K562 (cell line): ENCODE data around the gene TUBB4B. TPM values are rescaled to one million over a fixed set of nuclear protein-coding genes. Genes with fewer than 3 reads are reported as not detected.
A peak's percentile ranks its signal among the peaks of the same experiment; 100 is the strongest.

ENCODE experiments used
- ATAC-seq: fragments of 200-7000 bp; cut with Tn5 transposase; 3 replicates; pipeline ENCODE4 v1.9.1; 2020; ENCODE audit warnings: moderate library complexity
- BruUV-seq: library from RNA; stranded (reverse); fragments of 400-500 nt; replicated peaks from 2 replicates; lab custom pipeline; 2021; lab: Mats Ljungman, UMichigan
- CTCF ChIA-PET: fragments of 300-600 bp; formaldehyde crosslinking; extraction: SDS; loops from one replicate; lab custom pipeline; 2021; ENCODE audit warnings: low intra/inter-chr PET ratio; lab: Yijun Ruan, JAX
- POLR2A ChIA-PET: fragments of 300-600, 350-650 bp; sonication (Branson Sonifier 250); formaldehyde crosslinking; extraction: SDS; loops from one replicate; lab custom pipeline; 2021; ENCODE audit warnings: antibody characterized with exemption, inconsistent platforms; lab: Yijun Ruan, JAX
- DNase-seq, 4 experiments: peaks; one replicate each; pipeline versions ENCODE4 v3.0.0 to v3.0.0-alpha.2; 2011 to 2018; ENCODE audit warnings: low spot score in 3 of 4, mixed read lengths in 3 of 4; ENCODE audit errors: extremely low read depth in 1 of 4
- FAIRE-seq: peaks from 2 replicates; lab custom pipeline; 2011; peaks lifted over from hg19 to GRCh38; lab: Jason Lieb, UNC
- H2AFZ ChIP-seq: 2 replicates; pipeline ENCODE4 v1.6.0; 2011; ENCODE audit warnings: low read depth, low read length, control low read depth, inconsistent platforms
- H3K27ac ChIP-seq: fragments of 200-600 bp; 3 replicates; pipeline ENCODE4 v1.8.0; 2011; ENCODE audit warnings: low read depth, mild to moderate bottlenecking, control low read depth, inconsistent platforms, low read length, moderate library complexity, mixed read lengths; ENCODE audit errors: extremely low read depth
- H3K27me3 ChIP-seq, 2 experiments: fragments of 300-600 bp in 1 of 2; 2 replicates in 1 of 2; 3 replicates in 1 of 2; pipeline versions ENCODE4 v1.6.0 to v1.8.0; 2011; ENCODE audit warnings: inconsistent platforms in 2 of 2, low read length in 2 of 2, mild to moderate bottlenecking in 1 of 2, mixed read lengths in 1 of 2, moderate library complexity in 1 of 2; ENCODE audit not compliant: control insufficient read depth in 2 of 2, insufficient read depth in 2 of 2
- H3K36me3 ChIP-seq: fragments of 300-600 bp; 3 replicates; pipeline ENCODE4 v1.8.0; 2011; ENCODE audit warnings: mild to moderate bottlenecking, low read length, inconsistent platforms; ENCODE audit not compliant: control insufficient read depth, insufficient read depth
- H3K4me1 ChIP-seq, 2 experiments: fragments of 200-600 bp in 1 of 2; replicated peaks in 1 of 2; 2 replicates in 1 of 2; 3 replicates in 1 of 2; pipeline versions ENCODE4 v1.5.1 to v1.8.0; 2011; ENCODE audit warnings: inconsistent platforms in 2 of 2, low read length in 2 of 2, mild to moderate bottlenecking in 1 of 2, mixed read lengths in 1 of 2, moderate library complexity in 1 of 2; ENCODE audit not compliant: control insufficient read depth in 2 of 2, insufficient read depth in 2 of 2
- H3K4me2 ChIP-seq: 2 replicates; pipeline ENCODE4 v1.6.1; 2011; ENCODE audit warnings: low read length, control low read depth, inconsistent platforms, mixed read lengths; ENCODE audit not compliant: insufficient read depth
- H3K4me3 ChIP-seq: fragments of 200-600 bp; sonication (generic), shearing (Covaris generic); 2 replicates; pipeline ENCODE4 v1.5.1; 2016; ENCODE audit warnings: control low read depth, inconsistent platforms
- H3K79me2 ChIP-seq: fragments of 200-600 bp; 3 replicates; pipeline ENCODE4 v1.8.0; 2011; ENCODE audit warnings: low read length, inconsistent platforms; ENCODE audit not compliant: control insufficient read depth, insufficient read depth
- H3K9ac ChIP-seq, 2 experiments: 2 replicates each; pipeline versions ENCODE4 v1.6.0 to v1.6.1; 2011; ENCODE audit warnings: low read depth in 2 of 2, low read length in 2 of 2, control low read depth in 1 of 2, inconsistent platforms in 1 of 2, mild to moderate bottlenecking in 1 of 2, mixed read lengths in 1 of 2; ENCODE audit not compliant: insufficient read depth in 1 of 2
- H3K9me1 ChIP-seq: one replicate; pipeline ENCODE4 v1.6.0; 2011; ENCODE audit warnings: inconsistent platforms, mild to moderate bottlenecking, low read length, moderate library complexity; ENCODE audit not compliant: control insufficient read depth, insufficient read depth
- H3K9me3 ChIP-seq: replicated peaks from 2 replicates; pipeline ENCODE4 v1.5.1; 2011; ENCODE audit warnings: low read depth, low read length, inconsistent platforms; ENCODE audit not compliant: control insufficient read depth, insufficient read depth
- H4K20me1 ChIP-seq: replicated peaks from 2 replicates; pipeline ENCODE4 v1.6.1; 2011; ENCODE audit warnings: low read length, inconsistent platforms, mixed read lengths; ENCODE audit not compliant: control insufficient read depth, insufficient read depth
- ARID3B ChIP-seq: fragments of 250-450 bp; sonication (Bioruptor Pico); IDR thresholded peaks from 2 replicates; pipeline ENCODE4 v1.4.0; 2020; ENCODE audit warnings: borderline replicate concordance
- ETS2 ChIP-seq: IDR thresholded peaks from 2 replicates; pipeline ENCODE4 v1.6.1; 2016; ENCODE audit warnings: borderline replicate concordance, missing genetic modification characterization, mild to moderate bottlenecking, moderate library complexity, missing compliant biosample characterization; ENCODE audit not compliant: poor library complexity, severe bottlenecking
- ETV1 ChIP-seq: fragments of 450-650 bp; conservative IDR thresholded peaks from 2 replicates; pipeline ENCODE4 v1.6.1; 2016; ENCODE audit warnings: missing genetic modification characterization, control low read depth, low read depth, missing compliant biosample characterization
- MAX ChIP-seq: sonication (generic); formaldehyde crosslinking; IDR thresholded peaks from 2 replicates; pipeline ENCODE4 v1.9.0; 2022; ENCODE audit warnings: mild to moderate bottlenecking, missing genetic modification reagents
- NR4A1 ChIP-seq, 2 experiments: fragments of 250-450 bp in 1 of 2; fragments of 450-650 bp in 1 of 2; sonication (Bioruptor Pico) in 1 of 2; IDR thresholded peaks; 2 replicates each; pipeline versions ENCODE4 v1.4.0 to v1.6.1; 2016 to 2020; ENCODE audit warnings: mild to moderate bottlenecking in 2 of 2, missing compliant biosample characterization in 1 of 2, missing genetic modification characterization in 1 of 2, moderate library complexity in 1 of 2
- TEAD4 ChIP-seq, 2 experiments: sonication (generic) in 1 of 2; formaldehyde crosslinking in 1 of 2; IDR thresholded peaks; 2 replicates each; pipeline versions ENCODE4 v1.6.1 to v1.8.0; 2012 to 2022; ENCODE audit warnings: borderline replicate concordance in 1 of 2, inconsistent platforms in 1 of 2, low read length in 1 of 2, mild to moderate bottlenecking in 1 of 2, missing genetic modification reagents in 1 of 2
- UBTF ChIP-seq, 2 experiments: IDR thresholded peaks; 2 replicates each; pipeline ENCODE4 v1.6.1; 2012; ENCODE audit warnings: improper control_type of control experiment in 2 of 2, low read depth in 2 of 2, low read length in 2 of 2, borderline replicate concordance in 1 of 2
- ZBTB33 ChIP-seq: sonication (generic); formaldehyde crosslinking; IDR thresholded peaks from 2 replicates; pipeline ENCODE4 v1.8.1; 2023; ENCODE audit warnings: mild to moderate bottlenecking, missing genetic modification reagents
- ZBTB7A ChIP-seq: IDR thresholded peaks from 2 replicates; pipeline ENCODE4 v1.6.1; 2011; ENCODE audit warnings: low read depth, mild to moderate bottlenecking, low read length, moderate library complexity, borderline replicate concordance; ENCODE audit not compliant: control insufficient read depth
- ZNF232 ChIP-seq: sonication (generic); formaldehyde crosslinking; IDR thresholded peaks from 2 replicates; pipeline ENCODE4 v1.8.0; 2022; ENCODE audit warnings: mild to moderate bottlenecking, missing genetic modification reagents
- ZNF644 ChIP-seq: fragments of 200-800 bp; sonication (Bioruptor generic); IDR thresholded peaks from 2 replicates; pipeline ENCODE4 v1.6.1; 2016; ENCODE audit warnings: low read depth, missing genetic modification characterization, missing compliant biosample characterization
- ZNF780A ChIP-seq: fragments of 250-450 bp; sonication (Bioruptor Pico); IDR thresholded peaks from 2 replicates; pipeline ENCODE4 v1.5.0; 2021; ENCODE audit warnings: mild to moderate bottlenecking
- WGBS: fragments of 100-300 bp; shearing (Covaris generic); methylation state at CpG from one replicate; pipeline ENCODE4 v1.1.6; 2016; ENCODE audit warnings: low coverage, mixed read lengths; ENCODE audit not compliant: insufficient coverage; ENCODE audit errors: missing lambda C conversion rate; 5-methylcytosine and 5-hydroxymethylcytosine counted together
- in situ Hi-C: fragments of 300-500 bp; cut with MboI; formaldehyde crosslinking; loops from 4 replicates; pipeline ENCODE4 v1.15.0; 2018; ENCODE audit warnings: inconsistent platforms, mixed read lengths
- intact Hi-C: fragments of 100-400 bp; cut with micrococcal nuclease; formaldehyde crosslinking; loops from 2 replicates; pipeline ENCODE4 v1.14.2; 2022
- polyA plus RNA-seq, 8 experiments: library from polyadenylated mRNA; depleted of rRNA in 4 of 8; stranded (reverse) in 5 of 8; unstranded in 3 of 8; fragments of >200 nt; fragmentation: Nextera tagmentation in 2 of 8; fragmentation: Illumina TruSeq in 1 of 8; extraction: Ambion mirVana in 2 of 8; extraction: Trizol in 1 of 8; gene quantifications; 2 replicates each; pipeline versions ENCODE4 v1.2.1 to v1.2.3, GENCODE V29; 2011 to 2014; ENCODE audit warnings: inconsistent platforms in 1 of 8, missing spikeins in 1 of 8
- total RNA-seq, 7 experiments: library from RNA; depleted of rRNA in 6 of 7; stranded (reverse); fragments of >200 nt in 6 of 7; fragmentation: Illumina TruSeq in 2 of 7; extraction: Trizol in 2 of 7; gene quantifications; 2 replicates each; pipeline versions ENCODE4 v1.2.1 to v1.2.3, GENCODE V29; 2011 to 2021; ENCODE audit warnings: low replicate concordance in 1 of 7

Gene TUBB4B
- total and polyA plus RNA-seq, 9 of the 15 experiments (the other 6 are each of a cell fraction or from before 2014, with no cell fraction given) = 24.1 to 443 (median 268) TPM

- ChIA-PET CTCF (no interaction called here), POLR2A (interaction anchor here (0.6 to 3.2 kb wide), 5 partner anchors 9 to 393 kb away, joined by 3 to 26 read pairs (median 4); partner anchors contain the start of genes ANAPC2, NELFB and SSNA1)
- no peaks in the 10 kb centered on the region for H3K27me3 ChIP-seq
- no peak overlapping the region for H3K27ac ChIP-seq
- peaks cover 8% of the 10 kb centered on the region; the same call in 2 of the 3 replicates for H3K36me3 ChIP-seq
- intact Hi-C loops (no loop called here), in situ Hi-C loops (no loop called here)
- 75% methylated on average over 15 of the region's 19 CpGs for WGBS
- no TSS peak for BruUV-seq
- peaks cover 5% of the 10 kb centered on the region for H4K20me1 ChIP-seq
- peak overlapping the region in 1 of 2 experiments; percentile 89; a peak in 2 of 4 replicates for H3K9ac ChIP-seq
- no peak for DNase-seq
- H2AFZ ChIP-seq = no peak overlapping the region
- no peaks in the 10 kb centered on the region for H3K9me1 ChIP-seq
- FAIRE-seq = no peak
- peak overlapping the region; percentile 37; the same call in 1 of the 2 replicates for H3K4me3 ChIP-seq
- H3K9me3 ChIP-seq = no peaks in the 10 kb centered on the region
- peak overlapping the region; percentile 44; the same call in 1 of the 2 replicates for H3K4me2 ChIP-seq
- peaks cover 61% of the 10 kb centered on the region for H3K79me2 ChIP-seq
- no peak for ATAC-seq
- peaks cover 22 to 91% of the 10 kb centered on the region in 2 experiments for H3K4me1 ChIP-seq
- TF ChIP-seq ZNF644 (tag) = no peak
- TF ChIP-seq ZBTB7A = peak; percentile 22; the same call in 1 of the 2 replicates
- no peak for TF ChIP-seq ZNF780A (CRISPR knock-in tag)
- TF ChIP-seq NR4A1 (CRISPR knock-in tag; IDR thresholded peaks at IDR 0.05) = no peak
- TF ChIP-seq NR4A1 (tag; IDR thresholded peaks at IDR 0.05) = no peak
- TF ChIP-seq ARID3B (CRISPR knock-in tag) = no peak
- TF ChIP-seq ETS2 (tag) = no peak
- 0 out of 4 replicates have a peak, but pooled peaks of 1 of the 2 experiments have one; percentile 8 for TF ChIP-seq UBTF (IDR thresholded peaks at IDR 0.05; ENCODE audit: borderline replicate concordance in 1 of 2, low read depth in 2 of 2, low read length in 2 of 2)
- TF ChIP-seq ZBTB33 = peak; percentile 91
- TF ChIP-seq TEAD4 (IDR thresholded peaks at IDR 0.05; ENCODE audit: low read length) = no peak
- TF ChIP-seq TEAD4 (CRISPR knock-in tag; IDR thresholded peaks at IDR 0.05; ENCODE audit: borderline replicate concordance) = no peak
- no peak for TF ChIP-seq ZNF232
- TF ChIP-seq MAX = peak; percentile 38; the same call in 1 of the 2 replicates
- no peak for TF ChIP-seq ETV1 (tag)
Observed at GRCh38 chr9:137198051-137198901, 42.8 kb upstream of the TUBB4B start.
